ENCODE measurements around the gene FRY.

DNA sequence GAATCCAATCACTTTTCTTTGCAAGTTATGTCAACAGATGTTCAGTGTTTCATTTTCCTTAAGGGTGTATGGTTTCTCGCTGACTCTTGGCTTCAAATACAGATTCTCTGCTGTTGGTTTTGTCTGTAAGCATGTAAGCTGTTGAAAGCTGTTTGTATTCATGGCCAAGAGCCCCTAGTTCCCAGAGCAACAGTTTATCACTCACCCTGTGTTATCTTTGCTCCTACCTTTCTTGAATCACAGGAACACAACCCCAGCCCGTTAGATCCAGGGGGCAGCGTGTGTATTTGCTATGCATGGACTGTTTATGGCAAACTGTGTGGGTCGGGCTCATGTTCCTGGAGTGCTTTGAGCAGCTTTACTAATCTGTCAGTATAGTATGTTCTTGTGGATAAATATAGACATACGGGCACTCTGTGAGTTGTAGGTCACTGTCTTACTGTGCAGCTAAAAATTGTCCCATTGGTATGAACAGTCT lies 28.9 kb downstream of the FRY start:
- TF ChIP-seq, protein P1, sequence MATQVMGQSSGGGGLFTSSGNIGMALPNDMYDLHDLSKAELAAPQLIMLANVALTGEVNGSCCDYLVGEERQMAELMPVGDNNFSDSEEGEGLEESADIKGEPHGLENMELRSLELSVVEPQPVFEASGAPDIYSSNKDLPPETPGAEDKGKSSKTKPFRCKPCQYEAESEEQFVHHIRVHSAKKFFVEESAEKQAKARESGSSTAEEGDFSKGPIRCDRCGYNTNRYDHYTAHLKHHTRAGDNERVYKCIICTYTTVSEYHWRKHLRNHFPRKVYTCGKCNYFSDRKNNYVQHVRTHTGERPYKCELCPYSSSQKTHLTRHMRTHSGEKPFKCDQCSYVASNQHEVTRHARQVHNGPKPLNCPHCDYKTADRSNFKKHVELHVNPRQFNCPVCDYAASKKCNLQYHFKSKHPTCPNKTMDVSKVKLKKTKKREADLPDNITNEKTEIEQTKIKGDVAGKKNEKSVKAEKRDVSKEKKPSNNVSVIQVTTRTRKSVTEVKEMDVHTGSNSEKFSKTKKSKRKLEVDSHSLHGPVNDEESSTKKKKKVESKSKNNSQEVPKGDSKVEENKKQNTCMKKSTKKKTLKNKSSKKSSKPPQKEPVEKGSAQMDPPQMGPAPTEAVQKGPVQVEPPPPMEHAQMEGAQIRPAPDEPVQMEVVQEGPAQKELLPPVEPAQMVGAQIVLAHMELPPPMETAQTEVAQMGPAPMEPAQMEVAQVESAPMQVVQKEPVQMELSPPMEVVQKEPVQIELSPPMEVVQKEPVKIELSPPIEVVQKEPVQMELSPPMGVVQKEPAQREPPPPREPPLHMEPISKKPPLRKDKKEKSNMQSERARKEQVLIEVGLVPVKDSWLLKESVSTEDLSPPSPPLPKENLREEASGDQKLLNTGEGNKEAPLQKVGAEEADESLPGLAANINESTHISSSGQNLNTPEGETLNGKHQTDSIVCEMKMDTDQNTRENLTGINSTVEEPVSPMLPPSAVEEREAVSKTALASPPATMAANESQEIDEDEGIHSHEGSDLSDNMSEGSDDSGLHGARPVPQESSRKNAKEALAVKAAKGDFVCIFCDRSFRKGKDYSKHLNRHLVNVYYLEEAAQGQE (IDR thresholded peaks at IDR 0.05; ENCODE audit: insufficient read depth in 1 of 2, low read depth in 2 of 2, low read length in 2 of 2), result no peak
- no peak for TF ChIP-seq POLR2AphosphoS5 (IDR thresholded peaks at IDR 0.05; ENCODE audit: low read depth, low read length)
- TF ChIP-seq SIN3A (IDR thresholded peaks at IDR 0.05; ENCODE audit: borderline replicate concordance, insufficient read depth, low read length), result no peak
- no peak for TF ChIP-seq TAF1 (IDR thresholded peaks at IDR 0.05; ENCODE audit: borderline replicate concordance, insufficient read depth, low read length)
